Loucy (cell line): Measurements from ENCODE around the gene ACSS2.

Source experiments
- H2AFZ ChIP-seq: fragments of 200-600 bp; sonication (generic); 2 replicates; pipeline ENCODE4 v1.6.0; 2016; ENCODE audit warnings: antibody characterized with exemption, mild to moderate bottlenecking, low read length, moderate library complexity
- H3F3A ChIP-seq: fragments of 200-600 bp; 2 replicates; pipeline ENCODE4 v1.6.0; 2016; ENCODE audit warnings: antibody characterized with exemption, low read depth, mild to moderate bottlenecking
- H3K27me3 ChIP-seq: fragments of 200-600 bp; sonication (generic); 2 replicates; pipeline ENCODE4 v1.6.1; 2014; ENCODE audit warnings: low read length, mild to moderate bottlenecking; ENCODE audit not compliant: insufficient read depth, poor library complexity, severe bottlenecking
- H3K36me3 ChIP-seq: fragments of 200-600 bp; sonication (generic); 2 replicates; pipeline ENCODE4 v1.6.1; 2016; ENCODE audit warnings: low read length; ENCODE audit not compliant: insufficient read depth
- H3K4me1 ChIP-seq: fragments of 200-600 bp; sonication (generic); 2 replicates; pipeline ENCODE4 v1.5.1; 2014; ENCODE audit warnings: low read length, mild to moderate bottlenecking; ENCODE audit not compliant: insufficient read depth, poor library complexity, severe bottlenecking
- H3K4me2 ChIP-seq: fragments of 200-600 bp; sonication (generic); 2 replicates; pipeline ENCODE4 v1.6.0; 2014; ENCODE audit warnings: antibody characterized with exemption, low read length, low read depth, mild to moderate bottlenecking; ENCODE audit not compliant: poor library complexity, severe bottlenecking
- H3K4me3 ChIP-seq: fragments of 200-600 bp; sonication (generic); 2 replicates; pipeline ENCODE4 v1.5.1; 2014; ENCODE audit warnings: low read length, mild to moderate bottlenecking, mixed read lengths; ENCODE audit not compliant: poor library complexity, severe bottlenecking
- H3K79me2 ChIP-seq: fragments of 200-600 bp; sonication (generic); 2 replicates; pipeline ENCODE4 v1.6.1; 2014; ENCODE audit warnings: low read length; ENCODE audit not compliant: insufficient read depth
- H3K9ac ChIP-seq: fragments of 200-600 bp; sonication (generic); 2 replicates; pipeline ENCODE4 v1.6.0; 2014; ENCODE audit warnings: mild to moderate bottlenecking, low read depth, low read length, moderate library complexity; ENCODE audit not compliant: poor library complexity, severe bottlenecking
- H3K9me2 ChIP-seq: fragments of 200-600 bp; sonication (generic); replicated peaks from 2 replicates; pipeline ENCODE4 v1.6.1; 2016; ENCODE audit warnings: low read depth, low read length, mixed read lengths
- H3K9me3 ChIP-seq: fragments of 200-600 bp; sonication (generic); 2 replicates; pipeline ENCODE4 v1.6.1; 2014; ENCODE audit warnings: mild to moderate bottlenecking, antibody characterized with exemption, low read length, low read depth; ENCODE audit not compliant: insufficient read depth
- H4K20me1 ChIP-seq: fragments of 200-600 bp; sonication (generic); 2 replicates; pipeline ENCODE4 v1.6.0; 2014; ENCODE audit warnings: antibody characterized with exemption, low read length, mild to moderate bottlenecking; ENCODE audit not compliant: insufficient read depth, poor library complexity, severe bottlenecking
- CTCF ChIP-seq: fragments of 200-600 bp; sonication (generic); conservative IDR thresholded peaks from 2 replicates; pipeline ENCODE4 v1.5.1; 2014; ENCODE audit warnings: mild to moderate bottlenecking, antibody characterized with exemption, low read length
- EZH2phosphoT487 ChIP-seq: fragments of 200-600 bp; IDR thresholded peaks from 2 replicates; pipeline ENCODE4 v1.6.1; 2018; ENCODE audit warnings: antibody characterized with exemption, mild to moderate bottlenecking, moderate library complexity, borderline replicate concordance

ACSS2 gene

GRCh38 chr20:34904202-34904621 lies 27.8 kb downstream of the ACSS2 start:
- TF ChIP-seq CTCF: no peak
- TF ChIP-seq EZH2phosphoT487: no peak
- Histone ChIP-seq H3K4me3 (no peak overlapping the region), H3F3A (no peaks in the 10 kb centered on the region), H3K4me2 (no peak overlapping the region), H3K9me3 (no peaks in the 10 kb centered on the region), H3K9ac (no peak overlapping the region), H3K4me1 (no peaks in the 10 kb centered on the region), H3K27me3 (no peaks in the 10 kb centered on the region), H2AFZ (no peak overlapping the region), H3K79me2 (no peaks in the 10 kb centered on the region), H3K36me3 (no peaks in the 10 kb centered on the region), H3K9me2 (no peaks in the 10 kb centered on the region), H4K20me1 (no peaks in the 10 kb centered on the region)

- Histone ChIP-seq H3K27me3 (no peaks in the 10 kb centered on the region), H3K4me1 (no peaks in the 10 kb centered on the region), H3F3A (no peaks in the 10 kb centered on the region), H4K20me1 (no peaks in the 10 kb centered on the region), H3K9ac (no peak overlapping the region), H3K4me2 (no peak overlapping the region), H3K36me3 (no peaks in the 10 kb centered on the region), H2AFZ (no peak overlapping the region), H3K79me2 (no peaks in the 10 kb centered on the region), H3K9me2 (no peaks in the 10 kb centered on the region), H3K4me3 (no peak overlapping the region), H3K9me3 (no peaks in the 10 kb centered on the region)
- TF ChIP-seq EZH2phosphoT487 (no peak), CTCF (no peak)
Measured at GRCh38 chr20:34907616-34908469, 31.4 kb downstream of the ACSS2 start.

- Histone ChIP-seq H3K9me3 (no peaks in the 10 kb centered on the region), H3F3A (no peaks in the 10 kb centered on the region), H3K9me2 (no peaks in the 10 kb centered on the region), H3K36me3 (no peaks in the 10 kb centered on the region; the same call in 1 of the 2 replicates), H4K20me1 (no peaks in the 10 kb centered on the region), H3K79me2 (no peaks in the 10 kb centered on the region), H3K27me3 (no peaks in the 10 kb centered on the region), H3K4me2 (no peak overlapping the region), H2AFZ (no peak overlapping the region), H3K4me3 (no peak overlapping the region), H3K4me1 (no peaks in the 10 kb centered on the region), H3K9ac (no peak overlapping the region)
- no peak for TF ChIP-seq CTCF
Measured at GRCh38 chr20:34915131-34915530, 38.7 kb downstream of the ACSS2 start.
